ENCODE results near the gene PRPF19. TPM values are rescaled to one million over a fixed set of nuclear protein-coding genes. Genes with fewer than 3 reads are reported as not detected.

PRPF19 gene
- total and polyA plus RNA-seq, 2 of the 4 experiments (the other 2 are of a cell fraction): 29.8 to 50.4 TPM

DNA sequence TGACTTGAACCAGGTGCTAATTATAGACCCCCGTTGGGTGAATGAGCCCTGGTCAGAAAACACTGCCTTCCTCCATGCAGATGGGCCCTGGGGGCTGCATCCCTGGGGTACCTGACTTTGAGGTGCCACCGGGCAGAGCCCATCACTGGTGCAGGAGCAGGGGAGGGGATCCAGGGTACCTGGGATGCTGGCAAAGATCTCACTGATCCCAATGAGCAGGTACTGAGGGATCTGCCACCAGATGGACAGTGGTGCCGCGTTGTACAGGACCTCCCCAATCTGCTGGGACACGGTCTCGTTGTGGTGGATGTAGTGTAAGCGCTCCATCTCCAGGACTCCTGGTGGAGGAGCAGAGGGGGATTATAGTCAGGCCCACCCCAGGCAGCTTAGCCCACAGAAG, 32.9 kb upstream of the PRPF19 start:
- Histone ChIP-seq H3K9me3 (ENCODE audit: control insufficient read depth, insufficient read depth, low read length) (no peaks in the 10 kb centered on the region), H3K4ac (ENCODE audit: low read depth, low read length) (no peak overlapping the region), H3K27ac (ENCODE audit: insufficient read depth, low read length) (no peak overlapping the region), H3K4me2 (ENCODE audit: low read depth, low read length) (no peak overlapping the region), H3K36me3 (ENCODE audit: control insufficient read depth, insufficient read depth, low read length) (peaks cover 28% of the 10 kb centered on the region), H3K4me3 (ENCODE audit: insufficient read depth, low read depth, low read length) (no peak overlapping the region), H2BK5ac (ENCODE audit: low read depth, low read length, poor library complexity, severe bottlenecking) (no peak overlapping the region), H4K8ac (ENCODE audit: low read depth in 2 of 2, low read length in 2 of 2) (no peak overlapping the region), H3K9ac (ENCODE audit: low read depth, low read length) (no peak overlapping the region), H3K9me1 (ENCODE audit: insufficient read depth, low read length) (no peaks in the 10 kb centered on the region), H4K91ac (ENCODE audit: insufficient read depth, low read depth, low read length) (no peak overlapping the region), H3K79me1 (ENCODE audit: low read depth in 1 of 2, low read length in 2 of 2) (no peaks in the 10 kb centered on the region), H3K4me1 (ENCODE audit: control insufficient read depth, insufficient read depth, low read length) (peaks cover 4% of the 10 kb centered on the region; the same call in 1 of the 2 replicates), H2AK5ac (ENCODE audit: low read depth, low read length) (no peak overlapping the region), H2BK120ac (ENCODE audit: low read depth, low read length) (no peak overlapping the region), H2BK20ac (ENCODE audit: low read depth, low read length) (no peak overlapping the region), H3K14ac (replicated peaks; ENCODE audit: low read depth, low read length) (no peak overlapping the region), H3K23ac (ENCODE audit: low read depth, low read length) (no peak overlapping the region), H4K20me1 (ENCODE audit: insufficient read depth, low read length) (no peaks in the 10 kb centered on the region), H3K56ac (ENCODE audit: extremely low read depth, insufficient read depth, low read length) (no peak overlapping the region), H3K27me3 (ENCODE audit: control insufficient read depth, insufficient read depth, low read length) (no peaks in the 10 kb centered on the region), H2AK9ac (replicated peaks; ENCODE audit: low read depth, low read length, poor library complexity) (no peak overlapping the region), H2BK15ac (ENCODE audit: low read depth, low read length) (no peak overlapping the region), H4K5ac (ENCODE audit: low read depth, low read length) (no peak overlapping the region), H2AFZ (replicated peaks; ENCODE audit: low read length, poor library complexity) (no peak overlapping the region), H3K18ac (ENCODE audit: low read depth, low read length) (no peak overlapping the region)
- 95% methylated on average over 4 of the region's 7 CpGs; no CpG with 5 or more reads in 1 of the 2 experiments for WGBS, 2 experiments (ENCODE audit: extremely low coverage in 2 of 2, insufficient read length in 1 of 2)
- in situ Hi-C loops (cut with MboI; ENCODE audit: low sequenced_read_pairs) (no loop called here), intact Hi-C loops (cut with micrococcal nuclease) (no loop called here), dilution Hi-C loops (cut with HindIII; ENCODE audit: low sequenced_read_pairs, unreplicated experiment) (no loop called here)
- no peak for ATAC-seq (ENCODE audit: low read depth)
- DNase-seq: no peak
- BruUV-seq (replicated peaks): no TSS peak
- CTCF ChIA-PET: no interaction called here
- TF ChIP-seq NFE2L2 (IDR thresholded peaks at IDR 0.05; ENCODE audit: low read depth, low read length) (no peak), RCOR1 (IDR thresholded peaks at IDR 0.05; ENCODE audit: insufficient replicate concordance, low read length) (no peak), FOS (IDR thresholded peaks at IDR 0.05; ENCODE audit: low read depth, low read length) (no peak), RFX5 (IDR thresholded peaks at IDR 0.05; ENCODE audit: low read depth, low read length) (no peak)
- TF ChIP-seq, protein P1, sequence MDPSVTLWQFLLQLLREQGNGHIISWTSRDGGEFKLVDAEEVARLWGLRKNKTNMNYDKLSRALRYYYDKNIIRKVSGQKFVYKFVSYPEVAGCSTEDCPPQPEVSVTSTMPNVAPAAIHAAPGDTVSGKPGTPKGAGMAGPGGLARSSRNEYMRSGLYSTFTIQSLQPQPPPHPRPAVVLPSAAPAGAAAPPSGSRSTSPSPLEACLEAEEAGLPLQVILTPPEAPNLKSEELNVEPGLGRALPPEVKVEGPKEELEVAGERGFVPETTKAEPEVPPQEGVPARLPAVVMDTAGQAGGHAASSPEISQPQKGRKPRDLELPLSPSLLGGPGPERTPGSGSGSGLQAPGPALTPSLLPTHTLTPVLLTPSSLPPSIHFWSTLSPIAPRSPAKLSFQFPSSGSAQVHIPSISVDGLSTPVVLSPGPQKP (IDR thresholded peaks at IDR 0.05; ENCODE audit: borderline replicate concordance, low read depth, low read length): no peak
- POLR2A ChIA-PET (ENCODE audit: unreplicated experiment): no interaction called here
